ENCODE results near the gene FCER1A. TPM values are rescaled to one million over a fixed set of nuclear protein-coding genes. Genes with fewer than 3 reads are reported as not detected.

FCER1A gene
- total RNA-seq, 1 donor from 2014 or later: 6.0 TPM

GRCh38 chr1:159352436-159352835 lies 50.3 kb downstream of the FCER1A start:
- DNase-seq: no peak

Other genes starting within 250 kb of the FCER1A start
- gene AIM2, start 225.6 kb upstream of the FCER1A start, total RNA-seq: 0.39 TPM
- 1.2 TPM for gene CADM3, start 130.7 kb upstream of the FCER1A start, total RNA-seq
- 8.5 TPM for gene ACKR1, start 97.5 kb upstream of the FCER1A start, total RNA-seq
- not detected for gene OR10J4, start 129.9 kb downstream of the FCER1A start, total RNA-seq
- not detected for gene OR10J1, start 137.4 kb downstream of the FCER1A start, total RNA-seq
- not detected for gene OR10J5, start 233.7 kb downstream of the FCER1A start, total RNA-seq

Measured in skin of body (tissue), 2 donors.